Measurements from ENCODE around the gene PYGM.

DNA sequence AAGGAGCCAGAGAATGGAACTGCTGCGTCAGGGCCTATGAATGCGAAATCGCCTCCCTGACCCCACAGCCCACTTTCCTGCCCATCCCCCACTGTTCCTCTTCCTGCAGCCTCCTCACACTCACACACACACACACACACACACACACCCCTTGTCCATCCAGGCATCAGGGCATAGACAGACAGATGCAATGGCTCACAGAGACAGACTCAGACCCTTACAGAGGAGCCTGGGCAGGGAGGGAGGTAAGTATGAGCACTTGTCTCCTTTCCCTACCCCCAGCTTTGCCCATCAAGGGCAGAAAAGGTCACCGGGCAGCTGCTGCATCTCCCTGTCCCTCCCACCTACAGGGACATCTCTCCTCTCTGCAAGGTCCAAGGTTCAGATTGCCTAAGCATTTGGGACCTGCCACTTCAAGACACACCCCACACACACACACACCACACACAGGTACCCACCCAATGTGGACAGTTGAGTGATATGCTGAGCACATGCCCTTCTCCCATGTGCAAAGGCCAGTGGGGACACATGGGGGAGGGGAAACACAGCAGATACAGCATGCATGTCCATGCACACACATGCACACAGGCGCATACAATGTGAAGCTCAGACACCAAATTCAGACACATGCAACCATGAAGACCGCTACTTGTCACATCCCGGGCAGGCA, 34.8 kb downstream of the PYGM start:
- TF ChIP-seq POLR2AphosphoS5 (IDR thresholded peaks at IDR 0.05; ENCODE audit: borderline replicate concordance, low read depth, low read length) = no peak
- no peak for TF ChIP-seq FOXP2 (optimal IDR thresholded peaks at IDR 0.05; ENCODE audit: control extremely low read depth, extremely low read length, insufficient read depth)
